Medulla oblongata (tissue), 1 donor: ENCODE measurements around the gene FNIP1.
"Not testable (repeated sequence)": the region's sequence is repeated elsewhere in the genome, so short reads cannot be mapped to it uniquely, and the experiment has no call there.

ENCODE experiments used
- DNase-seq: peaks from one replicate; pipeline ENCODE4 v3.0.0-alpha.2; 2015; ENCODE audit errors: extremely low spot score

Gene FNIP1

GRCh38 chr5:131796793-131797693 lies at the start of gene FNIP1:
Gene FNIP1, minus strand, starts transcription at chr5:131797017. Its CDS starts 96 bp downstream, at chr5:131796921.
- DNase-seq = peak; percentile 99

DNA sequence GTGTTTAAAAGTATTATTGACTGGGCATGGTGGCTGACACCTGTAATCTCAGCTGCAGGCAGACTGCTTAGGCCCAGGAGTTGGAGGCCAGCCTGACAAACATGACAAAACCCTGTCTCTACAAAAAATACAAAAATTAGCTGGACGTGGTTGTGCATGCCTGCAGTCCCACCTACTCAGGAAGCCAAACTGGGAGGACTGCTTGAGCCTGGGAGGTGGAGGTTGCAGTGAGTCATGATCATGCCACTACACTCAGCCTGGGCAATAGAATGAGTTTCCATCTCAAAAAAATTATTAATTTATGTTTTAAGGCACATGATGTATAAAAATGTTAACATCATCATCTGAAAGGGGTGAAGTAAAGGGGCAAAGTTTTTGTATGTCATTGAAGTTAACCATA lies 49.7 kb upstream of the FNIP1 start:
- no peak for DNase-seq

GRCh38 chr5:131845828-131846227 lies 49.0 kb upstream of the FNIP1 start:
- no peak for DNase-seq

DNA sequence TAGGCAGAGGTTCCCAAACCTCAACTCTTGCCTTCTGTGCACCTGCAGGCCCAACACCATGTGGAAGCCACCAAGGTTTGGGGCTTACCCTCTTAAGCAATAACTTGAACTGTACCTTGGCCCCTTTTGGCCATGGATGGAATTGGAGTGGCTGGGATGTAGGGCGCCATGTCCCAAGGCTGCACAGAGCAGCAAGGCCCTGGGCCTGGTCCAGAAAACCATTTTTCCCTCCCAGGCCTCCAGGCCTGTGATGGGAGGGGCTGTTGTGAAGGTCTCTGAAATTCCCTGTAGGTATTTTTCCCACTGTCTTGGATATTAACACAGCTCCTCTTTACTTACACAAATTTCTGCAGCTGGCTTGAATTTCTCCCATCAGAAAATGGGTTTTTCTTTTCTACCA lies 46.2 kb upstream of the FNIP1 start:
- not testable (repeated sequence) for DNase-seq

GRCh38 chr5:131832702-131833101 lies 35.9 kb upstream of the FNIP1 start:
- DNase-seq = not testable (repeated sequence)

DNA sequence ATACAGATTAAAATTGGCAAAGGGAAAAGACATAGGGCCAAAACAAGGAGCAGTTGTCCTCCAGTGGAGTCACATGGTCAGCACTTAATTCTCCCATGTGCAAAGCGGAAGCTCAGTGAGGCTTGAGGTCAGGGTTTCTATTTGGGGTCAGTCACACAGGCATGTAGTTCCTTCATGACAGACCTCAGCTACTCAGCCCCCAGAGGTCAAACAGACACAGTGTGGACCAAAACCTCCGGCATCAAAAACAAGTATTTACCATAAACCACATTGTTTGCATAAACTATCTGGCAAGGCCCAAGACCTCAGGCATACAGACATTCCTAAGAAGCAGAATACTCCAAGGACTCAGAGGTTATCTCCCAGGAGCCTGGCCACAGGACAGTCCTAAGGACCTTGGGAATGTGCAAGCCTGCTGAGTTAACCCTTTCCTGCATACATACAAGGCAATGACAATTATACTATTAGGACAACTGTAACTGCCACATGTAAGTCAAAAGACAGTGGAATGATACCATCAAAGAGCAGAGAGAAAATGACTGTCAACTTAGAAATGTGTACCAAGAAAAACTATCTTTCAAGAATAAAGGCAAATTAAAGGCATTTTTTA lies 28.7 kb upstream of the FNIP1 start:
- DNase-seq = no peak

GRCh38 chr5:131824631-131825030 lies 27.8 kb upstream of the FNIP1 start:
- no peak for DNase-seq

- no peak for DNase-seq
Measured at GRCh38 chr5:131821221-131821620, 24.4 kb upstream of the FNIP1 start.

DNA sequence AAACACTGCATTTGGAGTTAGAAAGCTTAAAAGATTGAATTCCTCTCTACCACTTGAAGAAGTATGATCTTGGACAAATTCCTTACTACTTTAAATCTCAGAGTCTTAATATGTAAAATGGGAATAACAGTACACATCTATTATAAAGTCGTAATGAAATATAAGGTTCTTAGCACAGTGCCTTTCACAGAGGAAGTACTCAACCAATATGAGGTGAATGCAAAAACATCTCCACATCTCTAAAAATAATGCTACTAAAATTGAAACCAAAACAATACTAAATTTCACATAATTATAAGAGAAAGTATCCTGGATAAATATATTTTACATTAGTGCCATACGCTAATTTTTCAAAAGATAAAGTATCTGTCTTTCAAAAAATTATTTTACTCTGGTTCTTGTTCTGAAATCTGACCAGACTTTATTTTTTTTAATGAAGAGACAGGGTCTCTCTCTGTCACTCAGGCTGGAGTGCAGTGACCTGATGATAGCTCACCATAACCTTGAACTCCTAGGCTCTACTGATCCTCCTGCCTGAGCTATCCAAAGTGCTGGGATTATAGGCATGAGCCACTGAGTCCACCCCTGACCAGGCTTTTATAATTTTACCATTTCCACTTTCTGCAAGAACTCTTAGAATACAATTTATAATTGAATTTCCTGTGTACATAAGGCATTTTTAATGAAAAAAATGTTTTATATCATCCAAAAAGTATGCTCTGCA lies 21.3 kb upstream of the FNIP1 start:
- no peak for DNase-seq

GRCh38 chr5:131814990-131815389 lies 18.2 kb upstream of the FNIP1 start:
- DNase-seq = no peak

DNA sequence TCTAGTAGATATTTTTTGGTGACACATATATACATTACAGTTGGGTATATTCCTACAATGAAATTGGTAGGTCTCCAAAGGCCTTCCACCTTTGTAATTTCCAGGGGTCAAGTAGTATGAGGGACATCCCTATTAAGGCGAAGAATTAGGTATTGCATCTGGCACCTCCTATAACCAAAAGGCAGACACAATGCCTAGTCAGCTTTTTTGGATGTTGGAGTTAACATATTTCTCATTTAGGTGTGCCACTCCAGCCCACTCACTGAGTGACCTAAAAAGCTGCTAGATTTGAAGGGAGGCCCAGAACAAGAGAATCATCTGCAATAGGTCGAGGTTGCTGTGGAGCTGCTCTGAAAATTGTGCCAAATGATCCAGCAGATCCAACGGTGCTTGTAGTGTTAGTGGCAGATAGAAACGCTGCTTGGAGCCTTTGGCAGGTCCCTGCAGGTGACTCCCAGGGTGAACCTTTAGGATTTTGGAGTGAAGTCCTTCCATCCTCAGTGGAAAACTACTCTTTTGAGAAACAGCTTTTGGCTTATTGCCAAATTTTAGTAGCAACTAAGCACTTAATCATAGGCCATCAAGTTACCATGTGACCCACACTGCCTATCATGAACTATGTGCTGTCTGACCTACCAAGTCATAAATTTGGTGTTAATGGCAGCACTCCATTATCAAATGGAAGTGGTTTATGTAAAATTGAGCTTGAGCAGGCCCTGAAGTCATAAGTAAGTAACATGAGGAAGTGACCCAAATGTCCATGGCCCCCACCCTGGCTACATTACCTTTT lies 15.7 kb upstream of the FNIP1 start:
- no peak for DNase-seq

GRCh38 chr5:131810510-131811249 lies 13.9 kb upstream of the FNIP1 start:
- DNase-seq = peak; percentile 45

- DNase-seq = peak; percentile 69
Measured at GRCh38 chr5:131795879-131796792, 681 bp downstream of the FNIP1 start.

GRCh38 chr5:131795228-131795627 lies 1.6 kb downstream of the FNIP1 start:
- no peak for DNase-seq

- no peak for DNase-seq
Measured at GRCh38 chr5:131794586-131794985, 2.2 kb downstream of the FNIP1 start.

GRCh38 chr5:131792896-131793295 lies 3.9 kb downstream of the FNIP1 start:
- DNase-seq = no peak

DNA sequence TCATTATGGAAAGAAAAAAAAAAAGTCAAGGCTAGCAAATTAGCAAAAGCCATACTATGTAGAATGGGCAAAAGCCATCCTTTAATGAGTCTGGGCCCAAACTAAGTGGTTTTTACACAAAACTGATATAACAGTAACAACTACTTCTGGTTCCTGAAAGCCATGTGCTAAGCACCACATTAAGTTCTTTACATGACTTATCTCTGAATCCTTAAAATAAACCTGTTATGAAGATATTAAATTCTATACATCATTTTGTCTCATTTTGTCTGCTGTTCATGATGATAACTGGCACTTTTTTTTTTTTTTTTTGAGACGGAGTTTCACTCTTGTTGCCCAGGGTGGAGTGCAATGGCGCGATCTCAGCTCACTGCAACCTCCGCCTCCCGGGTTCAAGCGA lies 5.0 kb downstream of the FNIP1 start:
- DNase-seq = no peak

GRCh38 chr5:131790550-131790949 lies 6.3 kb downstream of the FNIP1 start:
- no peak for DNase-seq

DNA sequence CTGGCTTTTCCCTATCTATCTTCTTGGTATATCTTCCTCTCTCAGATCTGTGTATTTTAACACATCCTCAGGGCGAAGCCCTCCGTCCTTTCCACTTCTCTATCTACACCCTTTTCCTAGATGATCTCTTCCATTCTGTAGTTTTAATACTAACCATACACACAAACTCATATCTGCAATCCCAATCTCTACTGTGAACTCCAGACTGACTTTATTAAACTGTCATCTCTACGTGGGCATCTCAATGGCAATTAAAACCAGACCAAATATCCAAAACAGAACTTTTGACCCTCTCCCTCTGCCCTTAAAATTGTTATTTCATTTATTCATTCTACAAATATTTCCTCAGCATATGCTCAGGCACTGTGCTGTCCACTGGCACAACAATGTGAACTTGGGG lies 7.1 kb downstream of the FNIP1 start:
- no peak for DNase-seq

DNA sequence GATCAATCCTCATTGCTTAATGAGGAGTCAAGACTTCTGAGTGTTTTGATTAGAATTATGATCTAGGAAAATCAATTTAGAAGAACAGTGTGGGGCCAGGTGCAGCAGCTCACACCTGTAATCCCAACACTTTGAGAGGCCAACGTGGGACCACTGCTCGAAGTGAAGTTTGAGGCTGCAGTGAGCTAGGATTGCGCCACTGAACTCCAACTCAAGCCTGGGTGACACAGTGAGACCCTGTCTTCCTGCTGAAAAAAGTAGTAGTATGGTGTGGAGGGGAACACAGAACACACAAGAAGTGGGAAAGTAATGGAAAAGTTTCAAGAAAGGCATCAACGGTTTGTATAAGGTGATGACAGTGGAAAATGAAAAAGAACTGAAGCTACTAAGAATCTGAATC lies 9.1 kb downstream of the FNIP1 start:
- no peak for DNase-seq
